Measurements from ENCODE around the gene NOS1AP.

GRCh38 chr1:162075862-162076261, 6.4 kb downstream of the NOS1AP start:
- TF ChIP-seq ELF4 (IDR thresholded peaks at IDR 0.05) (no peak), BHLHE40 (IDR thresholded peaks at IDR 0.05; ENCODE audit: borderline replicate concordance) (no peak), FOXM1 (IDR thresholded peaks at IDR 0.05; ENCODE audit: borderline replicate concordance) (no peak), FOXK2 (IDR thresholded peaks at IDR 0.05) (no peak), TARDBP (IDR thresholded peaks at IDR 0.05) (no peak), FOXA1 (IDR thresholded peaks at IDR 0.05) (no peak), LEF1 (IDR thresholded peaks at IDR 0.05; ENCODE audit: borderline replicate concordance) (no peak), HDGF (IDR thresholded peaks at IDR 0.05; ENCODE audit: borderline replicate concordance) (no peak), ZNF384 (IDR thresholded peaks at IDR 0.05) (no peak), NFRKB (IDR thresholded peaks at IDR 0.05) (no peak), CTBP1 (IDR thresholded peaks at IDR 0.05; ENCODE audit: borderline replicate concordance) (no peak), SP1 (IDR thresholded peaks at IDR 0.05) (no peak), L3MBTL2 (conservative IDR thresholded peaks at IDR 0.05) (no peak)
- TF ChIP-seq, protein P1, sequence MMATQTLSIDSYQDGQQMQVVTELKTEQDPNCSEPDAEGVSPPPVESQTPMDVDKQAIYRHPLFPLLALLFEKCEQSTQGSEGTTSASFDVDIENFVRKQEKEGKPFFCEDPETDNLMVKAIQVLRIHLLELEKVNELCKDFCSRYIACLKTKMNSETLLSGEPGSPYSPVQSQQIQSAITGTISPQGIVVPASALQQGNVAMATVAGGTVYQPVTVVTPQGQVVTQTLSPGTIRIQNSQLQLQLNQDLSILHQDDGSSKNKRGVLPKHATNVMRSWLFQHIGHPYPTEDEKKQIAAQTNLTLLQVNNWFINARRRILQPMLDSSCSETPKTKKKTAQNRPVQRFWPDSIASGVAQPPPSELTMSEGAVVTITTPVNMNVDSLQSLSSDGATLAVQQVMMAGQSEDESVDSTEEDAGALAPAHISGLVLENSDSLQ (IDR thresholded peaks at IDR 0.05), result no peak
